GM12878 (cell line): Measurements from ENCODE around the gene TRIP12. TPM values are rescaled to one million over a fixed set of nuclear protein-coding genes. Genes with fewer than 3 reads are reported as not detected.

Experiments used
- ATAC-seq: fragments of 200-7000 bp; cut with Tn5 transposase; 3 replicates; pipeline ENCODE4 v1.9.1; 2020; ENCODE audit warnings: mild to moderate bottlenecking, moderate library complexity
- BruUV-seq: library from RNA; stranded (reverse); fragments of 400-500 nt; replicated peaks from 2 replicates; lab custom pipeline; 2021; lab: Mats Ljungman, UMichigan
- CTCF ChIA-PET: fragments of 300-600 bp; sonication (Branson Sonifier 250); formaldehyde crosslinking; extraction: SDS; loops from one replicate; lab custom pipeline; 2021; ENCODE audit warnings: inconsistent platforms; lab: Yijun Ruan, JAX
- POLR2A ChIA-PET: fragments of 350-600 bp; formaldehyde crosslinking; extraction: SDS; loops from one replicate; lab custom pipeline; 2021; ENCODE audit warnings: inconsistent platforms; lab: Charles Lee
- RAD21 ChIA-PET: fragments of 300-600 bp; sonication (Branson Sonifier 250); formaldehyde crosslinking; loops from one replicate; lab custom pipeline; 2023; ENCODE audit warnings: antibody characterized with exemption; ENCODE audit not compliant: unreplicated experiment; lab: Charles Lee
- SMC1A ChIA-PET: fragments of 300-600 bp; sonication (Branson Sonifier 250); formaldehyde crosslinking; loops from one replicate; lab custom pipeline; 2023; ENCODE audit not compliant: unreplicated experiment, uncharacterized antibody; lab: Charles Lee
- DNase-seq: peaks from one replicate; pipeline ENCODE4 v3.0.0-alpha.2; 2011; ENCODE audit warnings: low read depth, low spot score
- FAIRE-seq: peaks from 3 replicates; lab custom pipeline; 2011; peaks lifted over from hg19 to GRCh38; lab: Jason Lieb, UNC
- H2AFZ ChIP-seq: 2 replicates; pipeline ENCODE4 v1.6.0; 2011; ENCODE audit warnings: low read depth, low read length, control low read depth; ENCODE audit not compliant: control insufficient read depth
- H3K27ac ChIP-seq: 2 replicates; pipeline ENCODE4 v1.5.1; 2011; ENCODE audit warnings: control low read depth; ENCODE audit not compliant: control insufficient read depth, insufficient read depth
- H3K27me3 ChIP-seq, 2 experiments: replicated peaks in 1 of 2; 2 replicates each; pipeline versions ENCODE4 v1.6.0 to v1.6.1; 2011; ENCODE audit warnings: low read length in 1 of 2; ENCODE audit not compliant: control insufficient read depth in 2 of 2, insufficient read depth in 2 of 2
- H3K36me3 ChIP-seq, 2 experiments: 2 replicates each; pipeline ENCODE4 v1.5.1; 2011; ENCODE audit warnings: low read length in 1 of 2; ENCODE audit not compliant: control insufficient read depth in 2 of 2, insufficient read depth in 2 of 2
- H3K4me1 ChIP-seq: 2 replicates; pipeline ENCODE4 v1.6.1; 2011; ENCODE audit warnings: mild to moderate bottlenecking, low read length, moderate library complexity, mixed read lengths; ENCODE audit not compliant: control insufficient read depth, insufficient read depth
- H3K4me2 ChIP-seq: 2 replicates; pipeline ENCODE4 v1.6.0; 2011; ENCODE audit warnings: control low read depth; ENCODE audit not compliant: control insufficient read depth, insufficient read depth
- H3K4me3 ChIP-seq: fragments of 200-600 bp; sonication (generic); 2 replicates; pipeline ENCODE4 v1.5.1; 2016
- H3K79me2 ChIP-seq: 2 replicates; pipeline ENCODE4 v1.6.0; 2011; ENCODE audit warnings: low read length; ENCODE audit not compliant: control insufficient read depth, insufficient read depth
- H3K9ac ChIP-seq: 2 replicates; pipeline ENCODE4 v1.8.0; 2011; ENCODE audit warnings: low read length, control low read depth, mixed read lengths; ENCODE audit not compliant: control insufficient read depth, insufficient read depth
- H3K9me3 ChIP-seq: replicated peaks from 3 replicates; pipeline ENCODE4 v1.5.1; 2011; ENCODE audit warnings: mild to moderate bottlenecking, low read length; ENCODE audit not compliant: control insufficient read depth, insufficient read depth
- H4K20me1 ChIP-seq: 2 replicates; pipeline ENCODE4 v1.6.0; 2011; ENCODE audit not compliant: control insufficient read depth, insufficient read depth
- BCLAF1 ChIP-seq: fragments of 450-650 bp; IDR thresholded peaks from 2 replicates; pipeline ENCODE4 v1.6.1; 2017; ENCODE audit warnings: antibody characterized with exemption, mild to moderate bottlenecking, moderate library complexity
- CTCF ChIP-seq, 3 experiments: IDR thresholded peaks in 2 of 3; conservative IDR thresholded peaks in 1 of 3; 2 replicates each; pipeline ENCODE4 v1.5.1; 2011; ENCODE audit warnings: low read depth in 3 of 3, low read length in 3 of 3, mild to moderate bottlenecking in 3 of 3, control low read depth in 2 of 3, moderate library complexity in 2 of 3, inconsistent platforms in 1 of 3, mixed read lengths in 1 of 3; ENCODE audit not compliant: control insufficient read depth in 2 of 3, insufficient read depth in 1 of 3; ENCODE audit errors: extremely low read depth in 1 of 3
- WGBS: methylation state at CpG from one replicate; pipeline ENCODE4 v1.1.6; 2016; ENCODE audit warnings: low lambda C conversion rate; ENCODE audit not compliant: insufficient replicate concordance, insufficient coverage; ENCODE audit errors: missing lambda C conversion rate; 5-methylcytosine and 5-hydroxymethylcytosine counted together
- in situ Hi-C: fragments of 300-500 bp; cut with MboI; formaldehyde crosslinking; loops from 9 replicates; pipeline ENCODE4 v1.14.3; 2018; ENCODE audit warnings: mixed read lengths
- intact Hi-C: fragments of 100-400 bp; cut with micrococcal nuclease; formaldehyde crosslinking; loops from one replicate; pipeline ENCODE4 v1.14.2; 2022; ENCODE audit not compliant: unreplicated experiment
- polyA plus RNA-seq, 11 experiments: library from polyadenylated mRNA; depleted of rRNA in 4 of 11; unstranded in 6 of 11; stranded (reverse) in 5 of 11; fragments of >200 nt; fragmentation: Nextera tagmentation in 4 of 11; fragmentation: Illumina TruSeq in 1 of 11; extraction: Ambion mirVana in 4 of 11; extraction: Trizol in 1 of 11; gene quantifications; 1 replicate in 1 of 11; 2 replicates in 10 of 11; pipeline versions ENCODE4 v1.2.1 to v1.2.3, GENCODE V29; 2011 to 2016; ENCODE audit warnings: inconsistent platforms in 2 of 11, missing spikeins in 2 of 11, low read depth in 1 of 11
- total RNA-seq, 4 experiments: library from RNA; depleted of rRNA in 3 of 4; stranded (reverse); fragments of >200 nt in 3 of 4; fragmentation: Illumina TruSeq in 1 of 4; extraction: Trizol in 1 of 4; gene quantifications; 2 replicates each; pipeline versions ENCODE4 v1.2.1 to v1.2.3, GENCODE V29; 2013 to 2021

TRIP12 gene
- total and polyA plus RNA-seq, 10 of the 15 experiments (the other 5 are each of a cell fraction or from before 2014, with no cell fraction given): 23.1 to 207 (median 97.0) TPM

GRCh38 chr2:229825476-229825875 lies 96.3 kb downstream of the TRIP12 start:
- no TSS peak for BruUV-seq
- POLR2A ChIA-PET: no interaction called here
- H2AFZ ChIP-seq: no peak overlapping the region
- SMC1A ChIA-PET: no interaction called here
- in situ Hi-C loops: no loop called here
- no peak overlapping the region for H3K4me3 ChIP-seq
- no peaks in the 10 kb centered on the region for H3K27me3 ChIP-seq
- RAD21 ChIA-PET: no interaction called here
- no peak for ATAC-seq
- H3K9me3 ChIP-seq: peaks cover 8% of the 10 kb centered on the region; the same call in 2 of the 3 replicates
- CTCF ChIA-PET: no interaction called here
- FAIRE-seq: no peak
- peaks cover 20% of the 10 kb centered on the region for H3K4me1 ChIP-seq
- DNase-seq: no peak
- H3K9ac ChIP-seq: no peak overlapping the region
- no peak overlapping the region for H3K27ac ChIP-seq
- intact Hi-C loops: no loop called here
- no peaks in the 10 kb centered on the region; the same call in 1 of the 2 replicates for H3K79me2 ChIP-seq
- H4K20me1 ChIP-seq: no peaks in the 10 kb centered on the region
- TF ChIP-seq CTCF (IDR thresholded peaks at IDR 0.05 in 2 of 3, conservative IDR thresholded peaks at IDR 0.05 in 1 of 3; ENCODE audit: control insufficient read depth in 2 of 3, extremely low read depth in 1 of 3, insufficient read depth in 1 of 3, low read depth in 3 of 3, low read length in 3 of 3): 0 out of 6 replicates have a peak, but pooled peaks of 1 of the 3 experiments have one; percentile 9
- no peak for TF ChIP-seq BCLAF1
- H3K4me2 ChIP-seq: no peak overlapping the region
- WGBS: 100% methylated on average over 1 of the region's 1 CpG
- H3K36me3 ChIP-seq: peaks cover 0 to 26% of the 10 kb centered on the region in 2 experiments; a peak in 2 of 4 replicates
